ENCODE data around the gene CMA1.

DNA sequence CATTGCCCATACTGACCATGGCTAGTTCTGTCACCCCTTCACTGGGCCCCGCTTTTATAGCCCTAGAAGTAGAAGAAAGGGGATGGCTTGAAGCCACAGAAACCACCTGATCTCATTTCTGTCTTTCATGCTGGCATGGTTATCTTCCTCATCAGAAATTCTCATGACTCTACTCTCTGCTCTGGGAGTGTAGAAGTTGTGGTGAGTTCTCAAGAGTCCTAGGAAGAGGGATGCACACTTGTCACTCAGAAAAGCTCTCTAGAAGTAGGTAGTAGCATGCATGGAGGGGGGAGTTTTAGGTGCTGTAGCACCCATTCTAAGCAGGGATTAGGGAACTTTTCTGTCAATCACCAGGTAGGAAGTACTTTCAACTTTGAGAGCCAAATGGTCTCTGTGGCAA, 6.1 kb upstream of the CMA1 start:
- TF ChIP-seq ZNF701 (tag by site-specific recombination; IDR thresholded peaks at IDR 0.05) (no peak), KLF10 (tag by site-specific recombination; IDR thresholded peaks at IDR 0.05) (no peak), ZNF146 (tag by site-specific recombination; IDR thresholded peaks at IDR 0.05) (no peak), ZNF350 (tag by site-specific recombination; IDR thresholded peaks at IDR 0.05) (no peak), ZNF76 (tag by site-specific recombination; IDR thresholded peaks at IDR 0.05; ENCODE audit: borderline replicate concordance, low read depth) (no peak), ZNF677 (tag by site-specific recombination; IDR thresholded peaks at IDR 0.05) (no peak), ZNF140 (tag by site-specific recombination; IDR thresholded peaks at IDR 0.05) (no peak), YY1 (tag by site-specific recombination; IDR thresholded peaks at IDR 0.05) (no peak)
- TF ChIP-seq, protein P1, sequence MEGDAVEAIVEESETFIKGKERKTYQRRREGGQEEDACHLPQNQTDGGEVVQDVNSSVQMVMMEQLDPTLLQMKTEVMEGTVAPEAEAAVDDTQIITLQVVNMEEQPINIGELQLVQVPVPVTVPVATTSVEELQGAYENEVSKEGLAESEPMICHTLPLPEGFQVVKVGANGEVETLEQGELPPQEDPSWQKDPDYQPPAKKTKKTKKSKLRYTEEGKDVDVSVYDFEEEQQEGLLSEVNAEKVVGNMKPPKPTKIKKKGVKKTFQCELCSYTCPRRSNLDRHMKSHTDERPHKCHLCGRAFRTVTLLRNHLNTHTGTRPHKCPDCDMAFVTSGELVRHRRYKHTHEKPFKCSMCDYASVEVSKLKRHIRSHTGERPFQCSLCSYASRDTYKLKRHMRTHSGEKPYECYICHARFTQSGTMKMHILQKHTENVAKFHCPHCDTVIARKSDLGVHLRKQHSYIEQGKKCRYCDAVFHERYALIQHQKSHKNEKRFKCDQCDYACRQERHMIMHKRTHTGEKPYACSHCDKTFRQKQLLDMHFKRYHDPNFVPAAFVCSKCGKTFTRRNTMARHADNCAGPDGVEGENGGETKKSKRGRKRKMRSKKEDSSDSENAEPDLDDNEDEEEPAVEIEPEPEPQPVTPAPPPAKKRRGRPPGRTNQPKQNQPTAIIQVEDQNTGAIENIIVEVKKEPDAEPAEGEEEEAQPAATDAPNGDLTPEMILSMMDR (tag by site-specific recombination; IDR thresholded peaks at IDR 0.05): no peak
- TF ChIP-seq, protein P2, sequence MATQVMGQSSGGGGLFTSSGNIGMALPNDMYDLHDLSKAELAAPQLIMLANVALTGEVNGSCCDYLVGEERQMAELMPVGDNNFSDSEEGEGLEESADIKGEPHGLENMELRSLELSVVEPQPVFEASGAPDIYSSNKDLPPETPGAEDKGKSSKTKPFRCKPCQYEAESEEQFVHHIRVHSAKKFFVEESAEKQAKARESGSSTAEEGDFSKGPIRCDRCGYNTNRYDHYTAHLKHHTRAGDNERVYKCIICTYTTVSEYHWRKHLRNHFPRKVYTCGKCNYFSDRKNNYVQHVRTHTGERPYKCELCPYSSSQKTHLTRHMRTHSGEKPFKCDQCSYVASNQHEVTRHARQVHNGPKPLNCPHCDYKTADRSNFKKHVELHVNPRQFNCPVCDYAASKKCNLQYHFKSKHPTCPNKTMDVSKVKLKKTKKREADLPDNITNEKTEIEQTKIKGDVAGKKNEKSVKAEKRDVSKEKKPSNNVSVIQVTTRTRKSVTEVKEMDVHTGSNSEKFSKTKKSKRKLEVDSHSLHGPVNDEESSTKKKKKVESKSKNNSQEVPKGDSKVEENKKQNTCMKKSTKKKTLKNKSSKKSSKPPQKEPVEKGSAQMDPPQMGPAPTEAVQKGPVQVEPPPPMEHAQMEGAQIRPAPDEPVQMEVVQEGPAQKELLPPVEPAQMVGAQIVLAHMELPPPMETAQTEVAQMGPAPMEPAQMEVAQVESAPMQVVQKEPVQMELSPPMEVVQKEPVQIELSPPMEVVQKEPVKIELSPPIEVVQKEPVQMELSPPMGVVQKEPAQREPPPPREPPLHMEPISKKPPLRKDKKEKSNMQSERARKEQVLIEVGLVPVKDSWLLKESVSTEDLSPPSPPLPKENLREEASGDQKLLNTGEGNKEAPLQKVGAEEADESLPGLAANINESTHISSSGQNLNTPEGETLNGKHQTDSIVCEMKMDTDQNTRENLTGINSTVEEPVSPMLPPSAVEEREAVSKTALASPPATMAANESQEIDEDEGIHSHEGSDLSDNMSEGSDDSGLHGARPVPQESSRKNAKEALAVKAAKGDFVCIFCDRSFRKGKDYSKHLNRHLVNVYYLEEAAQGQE (tag by site-specific recombination; IDR thresholded peaks at IDR 0.05): no peak
- TF ChIP-seq, protein P3, sequence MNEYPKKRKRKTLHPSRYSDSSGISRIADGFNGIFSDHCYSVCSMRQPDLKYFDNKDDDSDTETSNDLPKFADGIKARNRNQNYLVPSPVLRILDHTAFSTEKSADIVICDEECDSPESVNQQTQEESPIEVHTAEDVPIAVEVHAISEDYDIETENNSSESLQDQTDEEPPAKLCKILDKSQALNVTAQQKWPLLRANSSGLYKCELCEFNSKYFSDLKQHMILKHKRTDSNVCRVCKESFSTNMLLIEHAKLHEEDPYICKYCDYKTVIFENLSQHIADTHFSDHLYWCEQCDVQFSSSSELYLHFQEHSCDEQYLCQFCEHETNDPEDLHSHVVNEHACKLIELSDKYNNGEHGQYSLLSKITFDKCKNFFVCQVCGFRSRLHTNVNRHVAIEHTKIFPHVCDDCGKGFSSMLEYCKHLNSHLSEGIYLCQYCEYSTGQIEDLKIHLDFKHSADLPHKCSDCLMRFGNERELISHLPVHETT (tag by site-specific recombination; IDR thresholded peaks at IDR 0.05): no peak
- TF ChIP-seq, protein P4, sequence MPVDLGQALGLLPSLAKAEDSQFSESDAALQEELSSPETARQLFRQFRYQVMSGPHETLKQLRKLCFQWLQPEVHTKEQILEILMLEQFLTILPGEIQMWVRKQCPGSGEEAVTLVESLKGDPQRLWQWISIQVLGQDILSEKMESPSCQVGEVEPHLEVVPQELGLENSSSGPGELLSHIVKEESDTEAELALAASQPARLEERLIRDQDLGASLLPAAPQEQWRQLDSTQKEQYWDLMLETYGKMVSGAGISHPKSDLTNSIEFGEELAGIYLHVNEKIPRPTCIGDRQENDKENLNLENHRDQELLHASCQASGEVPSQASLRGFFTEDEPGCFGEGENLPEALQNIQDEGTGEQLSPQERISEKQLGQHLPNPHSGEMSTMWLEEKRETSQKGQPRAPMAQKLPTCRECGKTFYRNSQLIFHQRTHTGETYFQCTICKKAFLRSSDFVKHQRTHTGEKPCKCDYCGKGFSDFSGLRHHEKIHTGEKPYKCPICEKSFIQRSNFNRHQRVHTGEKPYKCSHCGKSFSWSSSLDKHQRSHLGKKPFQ (tag by site-specific recombination; IDR thresholded peaks at IDR 0.05): no peak

All from HEK293 (cell line).